ENCODE results near the gene PDLIM1. TPM values are rescaled to one million over a fixed set of nuclear protein-coding genes. Genes with fewer than 3 reads are reported as not detected.

Gene PDLIM1
- total and polyA plus RNA-seq, 9 of the 15 experiments (the other 6 are each of a cell fraction or from before 2014, with no cell fraction given), result 19.8 to 164 (median 39.1) TPM

GRCh38 chr10:95290461-95291364 is at the start of gene PDLIM1 (continued):
- TF ChIP-seq ETV1 (tag; conservative IDR thresholded peaks at IDR 0.05; ENCODE audit: low read depth) (no peak), SETDB1 (IDR thresholded peaks at IDR 0.05; ENCODE audit: low read length) (no peak), MTA3 (IDR thresholded peaks at IDR 0.05; ENCODE audit: borderline replicate concordance) (peak; percentile 68; the same call in 1 of the 2 replicates), NCOA6 (IDR thresholded peaks at IDR 0.05) (peak; percentile 67; the same call in 1 of the 2 replicates), ZNF347 (CRISPR knock-in tag; IDR thresholded peaks at IDR 0.05; ENCODE audit: low read depth) (no peak), KLF10 (CRISPR knock-in tag; IDR thresholded peaks at IDR 0.05) (no peak), RNF219 (CRISPR knock-in tag; IDR thresholded peaks at IDR 0.05) (no peak), ZBTB49 (CRISPR knock-in tag; IDR thresholded peaks at IDR 0.05; ENCODE audit: borderline replicate concordance) (no peak), CTCFL (IDR thresholded peaks at IDR 0.05; ENCODE audit: borderline replicate concordance, insufficient read depth, low read depth, low read length, poor library complexity, severe bottlenecking) (no peak), FOXA1 (IDR thresholded peaks at IDR 0.05; ENCODE audit: borderline replicate concordance) (no peak), ZNF584 (CRISPR knock-in tag; IDR thresholded peaks at IDR 0.05; ENCODE audit: low read depth) (no peak), ETS2 (tag; IDR thresholded peaks at IDR 0.05; ENCODE audit: borderline replicate concordance, poor library complexity, severe bottlenecking) (no peak), PATZ1 (CRISPR knock-in tag; IDR thresholded peaks at IDR 0.05; ENCODE audit: borderline replicate concordance) (no peak)

Measured in K562 (cell line).